Bronchial epithelial cell (primary cell): ENCODE results near the gene CD3E. TPM values are rescaled to one million over a fixed set of nuclear protein-coding genes. Genes with fewer than 3 reads are reported as not detected.

Experiments used
- DNase-seq: peaks from one replicate; pipeline ENCODE4 v3.0.0-alpha.2; 2010; ENCODE audit warnings: low read depth
- FAIRE-seq: peaks from 2 replicates; lab custom pipeline; 2011; peaks lifted over from hg19 to GRCh38; lab: Jason Lieb, UNC
- H3K27me3 ChIP-seq: 2 replicates; pipeline ENCODE4 v1.5.1; 2011; ENCODE audit warnings: low read length; ENCODE audit not compliant: control insufficient read depth, insufficient read depth
- H3K36me3 ChIP-seq: 2 replicates; pipeline ENCODE4 v1.5.1; 2011; ENCODE audit warnings: low read length; ENCODE audit not compliant: control insufficient read depth, insufficient read depth
- H3K4me3 ChIP-seq: 2 replicates; pipeline ENCODE4 v1.5.1; 2011; ENCODE audit warnings: mild to moderate bottlenecking, low read depth, low read length, control low read depth
- CTCF ChIP-seq: IDR thresholded peaks from 2 replicates; pipeline ENCODE4 v1.5.1; 2011; ENCODE audit warnings: mild to moderate bottlenecking, moderate library complexity, low read length, control low read depth, inconsistent platforms; ENCODE audit not compliant: insufficient read depth, severe bottlenecking
- total RNA-seq: library from RNA; depleted of rRNA; stranded (reverse); fragments of >200 nt; gene quantifications from 2 replicates; pipeline ENCODE4 v1.2.1, GENCODE V29; 2014

The CD3E gene
- total RNA-seq, 1 donor from 2014 or later: not detected

DNA sequence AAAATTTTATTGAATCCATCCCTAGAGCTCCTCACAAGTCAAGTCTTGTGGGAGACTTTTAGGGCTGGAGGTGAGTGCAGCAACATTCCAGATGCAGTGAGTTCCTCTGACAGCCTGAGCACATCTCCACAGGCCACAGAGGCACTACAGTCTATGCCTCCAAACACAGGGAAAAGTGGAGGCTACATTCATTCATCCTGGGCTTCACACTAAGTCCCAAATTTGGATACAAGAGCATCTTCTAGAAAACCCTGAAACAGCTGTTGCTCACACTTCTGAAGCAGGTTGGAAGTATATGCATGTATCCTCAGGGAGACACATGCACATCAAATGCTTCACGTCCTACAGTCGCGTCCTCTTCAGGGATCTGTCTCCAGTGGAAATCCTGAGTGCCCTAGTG lies 36.7 kb downstream of the CD3E start:
- H3K36me3 ChIP-seq: no peaks in the 10 kb centered on the region
- H3K4me3 ChIP-seq: no peak overlapping the region
- H3K27me3 ChIP-seq: no peaks in the 10 kb centered on the region
- no peak for DNase-seq
- TF ChIP-seq CTCF: no peak
- no peak for FAIRE-seq

DNA sequence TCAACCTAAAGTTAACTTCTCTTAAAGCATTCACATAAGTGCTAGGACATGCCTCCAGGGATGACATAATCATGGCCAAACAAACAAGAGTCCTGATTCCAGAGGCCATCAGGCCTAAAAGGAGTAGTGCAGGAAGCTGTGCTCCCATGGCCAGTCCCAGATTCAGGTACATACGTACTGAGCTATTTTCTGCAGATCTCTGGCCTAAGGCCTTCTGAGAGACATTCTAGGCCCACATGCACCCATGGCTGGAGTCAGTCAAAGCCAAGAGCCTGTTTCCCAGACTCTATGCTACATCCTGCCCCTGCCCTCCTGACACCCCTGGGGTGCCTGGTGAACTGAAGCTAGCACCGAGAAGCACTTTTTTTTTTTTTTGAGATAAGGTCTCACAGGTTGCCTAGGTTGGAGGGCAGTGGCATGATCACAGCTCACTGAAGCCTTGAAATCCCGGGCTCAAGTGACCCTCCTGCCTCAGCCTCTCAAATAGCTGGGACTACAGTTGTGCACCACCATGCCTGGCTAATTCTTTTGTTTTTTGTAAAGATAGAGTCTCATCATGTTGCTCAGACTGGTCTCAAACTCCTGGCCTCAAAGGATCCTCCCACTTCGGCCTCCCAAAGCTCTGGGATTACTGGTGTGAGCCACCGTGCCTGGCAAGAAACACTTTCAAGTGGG lies 37.4 kb downstream of the CD3E start:
- FAIRE-seq (no peak), DNase-seq (peak; percentile 41)
- Histone ChIP-seq H3K27me3 (no peaks in the 10 kb centered on the region), H3K36me3 (no peaks in the 10 kb centered on the region), H3K4me3 (no peak overlapping the region)
- TF ChIP-seq CTCF: no peak

DNA sequence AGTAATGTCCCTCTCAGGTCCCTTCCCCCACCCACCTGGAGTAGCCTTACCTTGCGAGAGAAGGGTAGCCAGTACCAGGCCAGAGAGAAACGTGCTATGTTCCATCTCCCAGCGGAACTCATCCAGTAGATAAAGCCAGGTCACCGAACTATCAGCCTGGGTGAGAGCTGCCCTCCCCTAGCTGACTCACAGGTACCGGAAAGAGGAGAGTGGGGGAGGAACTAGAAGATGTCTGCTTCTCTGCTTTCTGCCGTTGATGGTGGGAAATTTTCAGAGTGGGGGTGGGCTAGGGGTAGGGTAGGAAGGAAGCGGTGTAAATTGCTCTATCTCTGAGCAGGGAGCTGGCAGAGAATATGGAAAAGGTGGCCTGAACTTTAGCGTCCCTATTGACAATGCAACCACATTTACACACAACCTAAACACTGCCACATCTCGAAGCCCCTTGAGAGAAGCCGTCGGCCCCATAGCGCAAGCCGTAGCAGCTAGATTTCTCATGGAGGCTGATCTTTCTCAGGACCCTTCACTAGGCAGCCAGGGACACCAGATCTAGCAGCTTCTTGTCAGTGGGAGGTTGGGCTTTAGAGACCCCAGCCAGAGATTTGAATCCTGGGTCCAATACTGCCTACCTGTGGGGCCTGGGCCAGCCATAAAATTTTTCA lies 38.1 kb downstream of the CD3E start, which contains the start of gene CD3D:
TSS of gene CD3D (minus strand) at position 203 of the 659 bp plus-strand sequence. CDS start at position 105, 98 bp downstream.
- Histone ChIP-seq H3K27me3 (no peaks in the 10 kb centered on the region), H3K36me3 (no peaks in the 10 kb centered on the region), H3K4me3 (no peak within 1 kb of the TSS)
- no peak for FAIRE-seq
- DNase-seq: no peak
- TF ChIP-seq CTCF: no peak

DNA sequence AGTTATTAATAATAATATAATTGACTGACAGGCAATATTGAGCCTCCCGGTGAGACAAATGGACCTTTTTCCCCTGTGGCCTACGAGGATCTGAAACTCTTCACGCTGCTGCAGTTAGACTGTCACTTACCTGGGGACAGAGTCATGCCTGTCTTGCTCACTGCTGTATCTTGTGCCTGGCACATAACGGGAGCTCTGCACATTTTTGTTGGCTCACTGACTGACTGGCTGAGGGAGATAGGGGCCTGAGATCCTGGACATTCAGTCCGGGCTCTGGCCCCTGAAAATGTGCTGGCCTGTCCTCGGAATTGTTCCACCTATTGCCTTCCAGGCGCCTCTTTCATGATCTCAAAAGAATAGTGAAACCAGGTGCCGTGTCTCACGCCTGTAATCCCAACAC lies 38.7 kb downstream of the CD3E start:
- no peak for TF ChIP-seq CTCF
- no peak for DNase-seq
- Histone ChIP-seq H3K4me3 (no peak overlapping the region), H3K27me3 (no peaks in the 10 kb centered on the region), H3K36me3 (no peaks in the 10 kb centered on the region)
- no peak for FAIRE-seq

- TF ChIP-seq CTCF: no peak
- Histone ChIP-seq H3K4me3 (no peak within 1 kb of the TSS), H3K36me3 (no peaks in the 10 kb centered on the region), H3K27me3 (no peaks in the 10 kb centered on the region)
- FAIRE-seq: no peak
- DNase-seq: no peak
These were observed 39.5 kb downstream of the CD3E start, which contains the start of gene CD3G for GRCh38 chr11:118343981-118344515. TSS of gene CD3G (plus strand) at chr11:118344344. CDS start at chr11:118344424, 80 bp downstream.
